Large intestine (tissue), 3 donors: ENCODE results near the gene ATF3. TPM values are rescaled to one million over a fixed set of nuclear protein-coding genes. Genes with fewer than 3 reads are reported as not detected.
"Not testable (repeated sequence)": the region's sequence is repeated elsewhere in the genome, so short reads cannot be mapped to it uniquely, and the experiment has no call there.

ENCODE experiments used
- DNase-seq, 2 donors: peaks; one replicate each; pipeline versions ENCODE4 v3.0.0 to v3.0.0-alpha.2; 2013
- H3K27ac ChIP-seq: one replicate; pipeline ENCODE4 v1.5.1; 2013; ENCODE audit warnings: low read length
- H3K27me3 ChIP-seq: 2 replicates; pipeline ENCODE4 v1.6.1; 2013; ENCODE audit warnings: low read length; ENCODE audit not compliant: control insufficient read depth, insufficient read depth
- H3K36me3 ChIP-seq: 2 replicates; pipeline ENCODE4 v1.6.1; 2013; ENCODE audit warnings: low read length; ENCODE audit not compliant: control insufficient read depth, insufficient read depth
- H3K4me1 ChIP-seq: one replicate; pipeline ENCODE4 v1.6.1; 2013; ENCODE audit warnings: low read length; ENCODE audit not compliant: control insufficient read depth, insufficient read depth
- H3K4me3 ChIP-seq: one replicate; pipeline ENCODE4 v1.5.1; 2013; ENCODE audit warnings: low read length
- H3K9me3 ChIP-seq: one replicate; pipeline ENCODE4 v1.6.1; 2013; ENCODE audit warnings: mild to moderate bottlenecking, low read depth, low read length, moderate library complexity; ENCODE audit not compliant: control insufficient read depth
- WGBS: methylation state at CpG from one replicate; pipeline ENCODE4 v1.1.5; 2013; ENCODE audit warnings: low lambda C conversion rate; ENCODE audit not compliant: insufficient coverage; 5-methylcytosine and 5-hydroxymethylcytosine counted together
- polyA plus RNA-seq: library from polyadenylated mRNA; unstranded; fragments of 120-200 nt; gene quantifications from one replicate; pipeline ENCODE4 v1.2.1, GENCODE V29; 2013

The ATF3 gene
- polyA plus RNA-seq, 1 donor: 71.1 TPM

DNA sequence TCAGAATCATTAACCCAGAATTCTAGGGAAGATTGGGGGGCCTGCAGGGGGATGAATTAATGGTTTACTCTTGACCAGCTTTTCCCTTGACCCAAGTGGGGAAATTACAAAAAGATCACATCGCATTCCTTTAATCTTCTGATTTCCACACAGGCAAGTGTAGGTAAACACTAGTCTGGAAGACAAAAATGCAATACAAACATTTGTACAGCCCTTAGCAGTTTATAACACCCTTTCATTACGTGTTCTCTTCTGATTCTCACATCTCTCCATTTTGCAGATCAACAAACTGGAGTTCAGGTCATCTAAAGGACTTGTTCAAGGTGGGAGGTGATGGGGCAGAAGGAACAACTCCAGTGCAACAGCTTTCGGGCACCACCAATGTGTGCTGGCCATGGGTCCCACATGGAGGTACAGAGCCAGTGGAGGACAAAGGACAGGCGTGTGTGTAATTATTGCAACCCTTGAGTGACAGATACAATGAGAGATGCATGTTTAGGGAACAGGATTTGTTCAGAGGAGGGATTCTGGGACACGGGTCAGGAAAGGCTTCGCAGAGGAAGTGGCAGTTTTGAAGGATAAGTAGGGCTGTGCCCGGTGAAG lies 20.4 kb downstream of the ATF3 start:
- no peak overlapping the region for H3K27ac ChIP-seq
- 45% methylated on average over 5 of the region's 7 CpGs for WGBS
- no peaks in the 10 kb centered on the region for H3K36me3 ChIP-seq
- DNase-seq: peak in 1 of 2 donors; percentile 20
- H3K9me3 ChIP-seq: no peaks in the 10 kb centered on the region
- no peak overlapping the region for H3K4me3 ChIP-seq
- H3K4me1 ChIP-seq: peaks cover 21% of the 10 kb centered on the region
- H3K27me3 ChIP-seq: no peaks in the 10 kb centered on the region

DNA sequence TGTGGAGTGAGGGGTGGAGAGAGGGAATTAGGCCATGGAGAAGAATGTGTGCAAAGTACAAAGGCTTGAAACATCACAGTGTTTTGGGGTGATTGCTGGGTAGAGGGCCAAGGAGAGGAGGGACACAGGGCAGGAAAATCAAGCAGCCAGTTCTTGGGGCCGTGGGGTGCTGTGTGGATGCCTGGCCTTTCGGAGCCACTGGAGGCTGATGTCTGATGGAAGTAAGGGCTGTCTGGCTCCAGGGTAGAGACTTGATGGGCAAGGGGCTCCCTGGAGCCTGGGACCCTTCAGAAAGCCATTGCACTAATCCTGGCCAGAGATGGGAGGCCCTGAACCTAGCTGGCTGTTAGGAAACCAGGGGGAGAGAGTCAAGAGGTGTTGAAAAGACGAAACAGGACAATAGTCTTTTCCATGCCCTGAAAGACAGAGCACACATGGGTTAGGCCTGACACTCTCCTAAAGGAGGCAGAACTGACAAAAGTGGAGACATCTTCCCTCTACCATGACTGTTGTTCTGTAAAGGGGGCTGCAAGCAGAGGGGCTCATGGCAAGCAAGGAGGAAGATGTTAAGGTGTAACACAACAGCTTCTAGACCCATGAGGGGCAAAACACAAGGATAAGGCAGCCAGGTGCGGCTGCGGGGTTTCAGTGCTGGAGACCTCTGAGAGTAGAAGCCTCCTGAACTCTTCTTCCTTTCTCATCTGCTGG lies 21.0 kb downstream of the ATF3 start:
- no CpG with 5 or more reads among the region's 5 CpGs for WGBS
- Histone ChIP-seq H3K27ac (no peak overlapping the region), H3K36me3 (no peaks in the 10 kb centered on the region), H3K4me3 (no peak overlapping the region), H3K4me1 (peaks cover 21% of the 10 kb centered on the region), H3K27me3 (no peaks in the 10 kb centered on the region), H3K9me3 (no peaks in the 10 kb centered on the region)
- no peak for DNase-seq

DNA sequence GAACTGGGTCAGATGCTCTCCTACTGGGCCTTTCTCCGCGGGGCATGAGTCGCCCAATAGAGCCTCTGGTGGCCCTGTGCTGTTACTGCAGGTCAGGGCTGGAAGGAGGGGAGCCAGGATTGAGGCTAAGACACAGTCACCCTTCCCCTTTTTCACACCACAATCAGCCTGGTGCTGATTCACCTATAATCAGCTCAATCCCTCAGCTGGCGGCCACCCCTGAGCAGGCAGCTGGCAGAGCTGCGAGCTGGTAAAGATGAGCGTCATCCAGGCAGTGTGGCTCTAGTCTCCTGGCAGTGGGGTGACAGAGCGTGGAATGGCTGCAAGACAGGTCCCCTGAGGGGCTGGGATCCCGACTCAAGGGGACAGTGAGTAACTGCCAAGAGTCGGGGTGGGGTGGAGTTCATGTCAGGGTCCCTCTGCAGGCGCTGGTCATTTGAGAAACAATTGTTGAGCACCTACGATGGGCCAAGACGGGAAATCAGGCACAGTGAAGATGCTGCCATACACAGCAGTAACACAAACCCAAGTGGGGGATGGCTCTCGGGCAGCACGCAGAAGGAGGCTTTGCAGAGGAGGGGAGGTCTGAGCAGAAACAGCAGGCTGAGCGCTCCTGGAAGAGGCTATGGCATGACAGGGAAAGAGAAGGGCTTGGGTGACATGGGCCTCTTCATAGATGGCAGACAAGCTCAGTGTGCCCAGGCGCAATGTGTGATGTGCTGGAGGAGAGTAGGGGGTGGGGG lies 21.8 kb downstream of the ATF3 start:
- peak in 1 of 2 donors; percentile 53 for DNase-seq
- Histone ChIP-seq H3K4me3 (no peak overlapping the region), H3K27me3 (no peaks in the 10 kb centered on the region), H3K27ac (no peak overlapping the region), H3K4me1 (peaks cover 24% of the 10 kb centered on the region), H3K9me3 (no peaks in the 10 kb centered on the region), H3K36me3 (no peaks in the 10 kb centered on the region)
- WGBS: 100% methylated on average over 1 of the region's 16 CpGs

DNA sequence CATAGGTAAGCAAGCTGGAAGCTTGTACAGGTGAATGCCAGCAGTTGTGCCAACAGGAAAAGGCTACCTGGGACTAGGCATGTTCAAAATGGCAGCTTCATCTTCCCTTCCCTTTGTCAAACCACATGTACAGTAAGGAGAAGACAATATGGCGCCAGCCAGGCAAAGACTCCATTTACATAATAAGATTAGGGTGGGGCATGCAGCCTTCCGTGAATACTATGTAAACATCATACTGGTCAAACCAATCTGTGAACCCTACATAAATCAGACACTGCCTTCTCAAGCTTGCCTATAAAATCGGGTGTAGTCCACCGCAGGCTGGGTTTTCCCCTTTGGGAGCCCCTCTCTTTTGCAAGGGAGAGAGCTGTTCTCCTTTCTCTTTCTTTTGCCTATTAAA lies 24.6 kb downstream of the ATF3 start:
- Histone ChIP-seq H3K4me3 (no peak overlapping the region), H3K27ac (no peak overlapping the region), H3K36me3 (no peaks in the 10 kb centered on the region), H3K27me3 (no peaks in the 10 kb centered on the region), H3K9me3 (no peaks in the 10 kb centered on the region), H3K4me1 (peaks cover 42% of the 10 kb centered on the region)
- WGBS: no CpG with 5 or more reads among the region's 4 CpGs
- DNase-seq: no peak

DNA sequence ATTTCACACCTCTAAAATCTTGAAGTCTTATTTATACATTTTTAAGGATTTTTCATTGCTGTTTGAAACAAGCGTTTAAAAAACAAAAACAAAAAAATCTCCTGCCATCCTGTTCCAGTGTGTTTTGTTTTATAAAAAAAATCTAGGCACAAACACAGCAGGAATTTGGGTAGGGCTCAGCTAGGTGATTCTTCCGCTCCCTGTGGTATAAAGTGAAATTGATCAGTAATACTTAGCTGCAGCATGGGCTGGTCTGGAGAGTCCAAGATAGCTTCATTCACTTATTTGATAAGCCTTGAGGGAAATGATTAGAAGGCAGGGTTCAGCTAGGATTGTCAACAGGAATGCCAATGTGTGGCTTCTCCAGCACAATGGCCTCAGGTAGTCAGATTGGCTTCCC lies 25.7 kb downstream of the ATF3 start:
- 100% methylated on average over 1 of the region's 2 CpGs for WGBS
- H3K36me3 ChIP-seq: no peaks in the 10 kb centered on the region

DNA sequence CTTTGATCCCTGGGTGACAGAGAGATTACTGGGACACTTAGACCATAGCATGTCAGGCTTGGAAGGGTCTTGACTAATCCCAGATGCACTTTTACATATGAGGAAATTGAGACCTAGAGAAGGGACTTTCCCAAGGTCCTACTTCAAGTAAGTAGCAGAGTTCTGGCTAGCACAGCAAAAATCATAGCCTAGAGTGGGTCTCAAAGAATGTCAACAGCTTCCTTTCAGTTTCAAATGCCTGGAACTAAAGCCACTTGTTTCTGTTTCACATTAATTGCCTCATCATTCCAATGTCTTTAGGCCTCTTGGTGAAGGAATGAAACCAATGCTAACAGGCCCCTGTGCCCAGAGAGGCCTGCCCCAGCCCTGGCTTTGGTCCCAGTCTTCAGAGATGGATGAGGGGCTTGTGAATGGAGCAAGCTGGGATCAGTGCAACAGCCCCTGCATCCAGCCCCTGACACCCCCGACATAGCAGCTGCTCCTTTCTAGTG lies 26.6 kb downstream of the ATF3 start:
- H3K4me1 ChIP-seq: peaks cover 25% of the 10 kb centered on the region
- H3K27me3 ChIP-seq: no peaks in the 10 kb centered on the region
- peak; percentile 54 to 76 for DNase-seq
- no peaks in the 10 kb centered on the region for H3K9me3 ChIP-seq
- no peak overlapping the region for H3K4me3 ChIP-seq
- peak overlapping the region; percentile 55 for H3K27ac ChIP-seq
- no peaks in the 10 kb centered on the region for H3K36me3 ChIP-seq
- no CpG with 5 or more reads among the region's 1 CpG for WGBS

More for the DNA sequence above, 25.7 kb downstream of the ATF3 start:
- no peak overlapping the region for H3K27ac ChIP-seq
- no peaks in the 10 kb centered on the region for H3K27me3 ChIP-seq
- no peaks in the 10 kb centered on the region for H3K9me3 ChIP-seq
- DNase-seq: no peak
- no peak overlapping the region for H3K4me3 ChIP-seq
- peaks cover 31% of the 10 kb centered on the region for H3K4me1 ChIP-seq

DNA sequence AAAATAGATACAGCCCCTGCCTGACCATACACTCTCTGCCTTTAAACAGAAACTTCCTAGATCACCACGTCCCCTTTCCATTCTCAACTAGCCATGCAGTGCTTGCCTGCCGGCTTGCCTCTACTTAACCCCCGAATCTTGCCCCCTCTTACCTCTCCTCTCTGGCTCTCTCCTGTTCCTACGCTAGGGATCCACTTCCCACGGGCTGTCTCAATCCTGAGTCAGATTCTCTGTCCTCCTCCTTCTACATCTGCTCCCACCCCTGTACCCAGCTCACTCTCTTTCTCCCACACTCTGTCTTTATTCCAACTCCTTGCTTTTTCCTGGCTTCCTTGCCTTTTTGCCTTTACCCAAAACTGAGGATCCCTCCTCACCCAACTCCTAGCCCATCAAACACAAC lies 29.3 kb downstream of the ATF3 start:
- DNase-seq: no peak
- peaks cover 25% of the 10 kb centered on the region for H3K4me1 ChIP-seq
- H3K4me3 ChIP-seq: no peak overlapping the region
- H3K9me3 ChIP-seq: no peaks in the 10 kb centered on the region
- no peaks in the 10 kb centered on the region for H3K27me3 ChIP-seq
- 73% methylated on average over 5 of the region's 5 CpGs for WGBS
- H3K36me3 ChIP-seq: no peaks in the 10 kb centered on the region
- H3K27ac ChIP-seq: no peak overlapping the region

DNA sequence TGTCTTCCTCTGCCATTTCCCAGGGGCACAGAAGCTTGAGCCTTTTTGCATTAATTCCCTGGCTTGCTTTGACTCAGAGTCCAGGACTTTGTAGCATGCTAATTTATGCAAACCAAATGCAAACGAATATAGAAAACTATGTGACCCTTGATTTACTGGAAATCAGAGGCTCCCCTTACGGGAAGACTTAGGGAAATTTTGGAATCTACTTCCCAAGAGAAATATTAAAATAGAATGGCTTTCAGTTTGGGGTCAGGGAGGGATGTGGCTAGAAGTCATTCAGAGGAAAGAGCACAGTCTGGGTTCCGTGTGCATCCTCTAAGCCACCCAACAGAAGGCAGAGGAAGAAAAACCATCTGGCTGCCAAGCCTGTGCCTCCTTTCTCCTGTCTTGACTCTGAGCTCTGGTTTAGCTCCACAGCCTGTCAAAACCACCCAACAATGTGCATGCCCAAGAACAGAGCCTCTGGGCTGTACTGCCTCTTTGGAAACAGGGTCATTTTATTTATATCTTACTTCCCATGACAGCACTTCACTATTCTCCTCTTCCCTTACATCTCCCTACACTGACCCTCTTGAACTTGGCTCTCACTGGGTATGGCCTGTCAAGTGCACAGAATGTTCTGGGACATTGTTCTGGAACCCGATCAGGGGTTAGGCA lies 30.1 kb downstream of the ATF3 start:
- Histone ChIP-seq H3K27me3 (no peaks in the 10 kb centered on the region), H3K4me1 (peaks cover 29% of the 10 kb centered on the region), H3K9me3 (no peaks in the 10 kb centered on the region), H3K27ac (no peak overlapping the region), H3K4me3 (no peak overlapping the region), H3K36me3 (no peaks in the 10 kb centered on the region)
- DNase-seq: no peak
- no CpG with 5 or more reads among the region's 4 CpGs for WGBS

DNA sequence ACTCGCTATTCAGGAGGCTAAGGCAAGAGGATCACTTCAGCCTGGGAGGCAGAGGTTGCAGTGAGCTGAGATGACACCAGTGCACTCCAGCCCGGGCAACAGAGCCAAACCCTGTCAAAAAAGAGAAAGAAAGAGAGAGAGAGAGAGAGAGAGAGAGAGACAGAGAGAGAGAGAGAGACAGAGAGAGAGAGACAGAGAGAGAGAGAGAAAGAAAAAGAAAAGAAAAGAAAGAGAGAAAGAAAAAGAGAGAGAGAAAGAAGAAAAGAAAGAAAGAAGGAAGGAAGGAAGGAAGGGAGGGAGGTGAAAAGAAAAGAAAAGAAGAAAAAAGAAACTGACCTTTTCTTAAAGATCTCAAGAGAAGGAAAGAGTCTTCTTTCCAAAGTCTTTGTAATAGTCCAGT lies 31.0 kb downstream of the ATF3 start:
- not testable (repeated sequence) for DNase-seq, H3K27me3 ChIP-seq, H3K27ac ChIP-seq, H3K9me3 ChIP-seq, H3K36me3 ChIP-seq, H3K4me3 ChIP-seq
- 80% methylated on average over 1 of the region's 2 CpGs for WGBS
- H3K4me1 ChIP-seq: peaks cover 37% of the 10 kb centered on the region

DNA sequence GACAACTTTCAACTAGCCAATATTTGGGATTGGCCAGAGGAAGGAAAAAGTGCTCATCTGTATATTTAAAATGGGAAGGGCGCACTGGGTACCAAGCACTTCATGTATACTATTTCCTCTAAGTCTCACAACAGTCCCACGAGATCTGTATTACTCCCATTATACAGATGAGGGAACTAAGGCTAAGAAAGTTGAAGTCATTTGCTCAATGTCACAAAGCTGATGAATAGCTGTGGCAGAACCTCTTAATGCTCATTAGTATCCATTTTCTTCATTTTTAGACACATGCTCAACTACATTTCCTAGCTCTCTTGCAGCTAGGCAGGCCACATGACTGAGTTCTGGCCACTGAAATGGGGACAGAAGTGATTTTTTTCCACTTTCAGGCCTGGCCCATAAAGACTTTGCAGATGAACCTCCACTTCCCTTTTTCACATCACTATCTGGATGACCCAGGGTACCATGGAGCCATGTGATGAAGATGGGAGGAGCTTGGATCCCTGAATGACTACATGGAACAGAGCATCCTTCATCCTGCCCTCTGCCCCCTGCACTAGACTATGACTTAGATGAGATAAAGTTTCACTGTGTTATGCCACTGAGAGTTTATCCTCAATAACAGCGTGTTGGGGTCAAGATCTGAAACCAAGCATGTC lies 31.8 kb downstream of the ATF3 start:
- Histone ChIP-seq H3K4me3 (no peak overlapping the region), H3K9me3 (no peaks in the 10 kb centered on the region), H3K27me3 (no peaks in the 10 kb centered on the region), H3K4me1 (peaks cover 42% of the 10 kb centered on the region), H3K36me3 (no peaks in the 10 kb centered on the region), H3K27ac (no peak overlapping the region)
- no peak for DNase-seq
- 100% methylated on average over 1 of the region's 3 CpGs for WGBS
